ENCODE data around the gene ATP1B1. TPM values are rescaled to one million over a fixed set of nuclear protein-coding genes. Genes with fewer than 3 reads are reported as not detected.
A peak's percentile ranks its signal among the peaks of the same experiment; 100 is the strongest.

Gene ATP1B1
- total RNA-seq, 2 experiments from 2014 or later = 7.7 to 8.3 TPM

GRCh38 chr1:169100651-169101088, 5.8 kb upstream of the ATP1B1 start:
- ChIA-PET POLR2A (interaction anchor here (1.0 kb wide), 1 partner anchor 9 kb away, joined by 3 read pairs; no protein-coding TSS in a partner anchor), CTCF (no interaction called here)
- Mint-ChIP-seq H3K36me3 (no peaks in the 10 kb centered on the region), H3K4me3 (no peak overlapping the region), H3K4me1 (ENCODE audit: low read depth) (no peaks in the 10 kb centered on the region), H3K27ac (no peak overlapping the region), H3K9me3 (peaks cover 2% of the 10 kb centered on the region), H3K27me3 (peaks cover 11% of the 10 kb centered on the region)
- no peak for DNase-seq
- intact Hi-C loops (cut with micrococcal nuclease) = loop anchor here (10.0 kb wide), 3 partner anchors 384 to 694 kb away; partner anchors contain the start of genes METTL18 and SLC19A2

- Mint-ChIP-seq H3K9me3 (no peaks in the 10 kb centered on the region), H3K36me3 (no peaks in the 10 kb centered on the region), H3K4me3 (no peak overlapping the region), H3K27me3 (peaks cover 14% of the 10 kb centered on the region), H3K27ac (no peak overlapping the region), H3K4me1 (ENCODE audit: low read depth) (peaks cover 6% of the 10 kb centered on the region)
- ChIA-PET CTCF (no interaction called here), POLR2A (no interaction called here)
- intact Hi-C loops (cut with micrococcal nuclease) = loop anchor here (10.0 kb wide), 3 partner anchors 382 to 692 kb away; partner anchors contain the start of genes METTL18 and SLC19A2
- DNase-seq = no peak
Measured at GRCh38 chr1:169102567-169102966, 3.9 kb upstream of the ATP1B1 start.

GRCh38 chr1:169103002-169103401, 3.5 kb upstream of the ATP1B1 start:
- Mint-ChIP-seq H3K36me3 (no peaks in the 10 kb centered on the region), H3K4me3 (no peak overlapping the region), H3K9me3 (no peaks in the 10 kb centered on the region), H3K27me3 (peaks cover 18% of the 10 kb centered on the region), H3K27ac (no peak overlapping the region), H3K4me1 (ENCODE audit: low read depth) (peaks cover 10% of the 10 kb centered on the region)
- intact Hi-C loops (cut with micrococcal nuclease) = loop anchor here (10.0 kb wide), 3 partner anchors 382 to 692 kb away; partner anchors contain the start of genes METTL18 and SLC19A2
- no peak for DNase-seq
- CTCF ChIA-PET = no interaction called here
- POLR2A ChIA-PET = interaction anchor here (1.4 kb wide), 1 partner anchor 8 kb away, joined by 4 read pairs; no protein-coding TSS in a partner anchor

GRCh38 chr1:169103480-169103893, 3.0 kb upstream of the ATP1B1 start:
- ChIA-PET CTCF (no interaction called here), POLR2A (interaction anchor here (1.4 kb wide), 1 partner anchor 9 kb away, joined by 4 read pairs; no protein-coding TSS in a partner anchor)
- no peak for DNase-seq
- Mint-ChIP-seq H3K4me1 (ENCODE audit: low read depth) (peaks cover 14% of the 10 kb centered on the region), H3K4me3 (no peak overlapping the region), H3K36me3 (no peaks in the 10 kb centered on the region), H3K27me3 (peaks cover 20% of the 10 kb centered on the region), H3K9me3 (no peaks in the 10 kb centered on the region), H3K27ac (no peak overlapping the region)
- intact Hi-C loops (cut with micrococcal nuclease) = loop anchor here (10.0 kb wide), 3 partner anchors 381 to 691 kb away; partner anchors contain the start of genes METTL18 and SLC19A2

- H3K9me3 Mint-ChIP-seq = no peaks in the 10 kb centered on the region
- no peaks in the 10 kb centered on the region for H3K36me3 Mint-ChIP-seq
- CTCF ChIA-PET = no interaction called here
- H3K27ac Mint-ChIP-seq = no peak overlapping the region
- peaks cover 25% of the 10 kb centered on the region for H3K4me1 Mint-ChIP-seq (ENCODE audit: low read depth)
- peaks cover 20% of the 10 kb centered on the region for H3K27me3 Mint-ChIP-seq
- H3K4me3 Mint-ChIP-seq = peak overlapping the region; percentile 66
- DNase-seq = no peak
- intact Hi-C loops (cut with micrococcal nuclease) = loop anchor here (5.0 to 10.0 kb wide), 4 partner anchors 57 to 690 kb away; partner anchors contain the start of genes METTL18 and SLC19A2
- POLR2A ChIA-PET = no interaction called here
Measured at GRCh38 chr1:169105087-169105433, 1.4 kb upstream of the ATP1B1 start.

- Mint-ChIP-seq H3K27ac (no peak overlapping the region), H3K36me3 (no peaks in the 10 kb centered on the region), H3K4me3 (peak overlapping the region; percentile 66), H3K27me3 (peaks cover 24% of the 10 kb centered on the region), H3K4me1 (ENCODE audit: low read depth) (peaks cover 30% of the 10 kb centered on the region), H3K9me3 (no peaks in the 10 kb centered on the region)
- POLR2A ChIA-PET = no interaction called here
- CTCF ChIA-PET = interaction anchor here (0.7 to 2.0 kb wide), 4 partner anchors 12 to 875 kb away, joined by 3 to 8 read pairs (median 3); no protein-coding TSS in a partner anchor
- DNase-seq = peak; percentile 50
- intact Hi-C loops (cut with micrococcal nuclease) = loop anchor here (1.0 to 10.0 kb wide), 8 partner anchors 33 to 689 kb away; partner anchors contain the start of genes METTL18, NME7 and SLC19A2
Measured at GRCh38 chr1:169105434-169106094, 926 bp upstream of the ATP1B1 start.

GRCh38 chr1:169106921-169107602, 572 bp downstream of the ATP1B1 start:
- Mint-ChIP-seq H3K4me3 (peak overlapping the region; percentile 71), H3K27ac (peak overlapping the region; percentile 79), H3K27me3 (peaks cover 25% of the 10 kb centered on the region), H3K4me1 (ENCODE audit: low read depth) (peaks cover 36% of the 10 kb centered on the region), H3K36me3 (peaks cover 1% of the 10 kb centered on the region), H3K9me3 (no peaks in the 10 kb centered on the region)
- intact Hi-C loops (cut with micrococcal nuclease) = loop anchor here (1.0 to 10.0 kb wide), 8 partner anchors 32 to 688 kb away; partner anchors contain the start of genes METTL18, NME7 and SLC19A2
- CTCF ChIA-PET = interaction anchor here (0.7 to 2.0 kb wide), 4 partner anchors 10 to 504 kb away, joined by 3 to 8 read pairs (median 4); no protein-coding TSS in a partner anchor
- POLR2A ChIA-PET = interaction anchor here (0.6 to 0.7 kb wide), 2 partner anchors 109 to 870 kb away, joined by 3 to 5 read pairs; no protein-coding TSS in a partner anchor
- DNase-seq = no peak

- Mint-ChIP-seq H3K27ac (peak overlapping the region; percentile 79), H3K4me3 (peak overlapping the region; percentile 71), H3K36me3 (peaks cover 6% of the 10 kb centered on the region), H3K27me3 (peaks cover 29% of the 10 kb centered on the region), H3K4me1 (ENCODE audit: low read depth) (peaks cover 36% of the 10 kb centered on the region), H3K9me3 (no peaks in the 10 kb centered on the region)
- ChIA-PET POLR2A (interaction anchor here (0.6 to 0.7 kb wide), 2 partner anchors 109 to 870 kb away, joined by 3 to 5 read pairs; no protein-coding TSS in a partner anchor), CTCF (interaction anchor here (0.7 to 2.0 kb wide), 3 partner anchors 9 to 505 kb away, joined by 3 to 8 read pairs (median 4); no protein-coding TSS in a partner anchor)
- DNase-seq = peak; percentile 51
- intact Hi-C loops (cut with micrococcal nuclease) = loop anchor here (2.0 to 10.0 kb wide), 7 partner anchors 31 to 687 kb away; partner anchors contain the start of genes METTL18 and SLC19A2
Measured at GRCh38 chr1:169107603-169108208, 1.2 kb downstream of the ATP1B1 start.

- Mint-ChIP-seq H3K27me3 (peaks cover 29% of the 10 kb centered on the region), H3K4me1 (ENCODE audit: low read depth) (peaks cover 36% of the 10 kb centered on the region), H3K4me3 (peak overlapping the region; percentile 71), H3K9me3 (no peaks in the 10 kb centered on the region), H3K36me3 (peaks cover 6% of the 10 kb centered on the region), H3K27ac (peak overlapping the region; percentile 79)
- CTCF ChIA-PET = no interaction called here
- no peak for DNase-seq
- intact Hi-C loops (cut with micrococcal nuclease) = loop anchor here (5.0 to 10.0 kb wide), 4 partner anchors 54 to 687 kb away; partner anchors contain the start of genes METTL18 and SLC19A2
- POLR2A ChIA-PET = no interaction called here
Measured at GRCh38 chr1:169108223-169108622, 1.7 kb downstream of the ATP1B1 start.

GRCh38 chr1:169108863-169109560, 2.5 kb downstream of the ATP1B1 start:
- peak; percentile 24 for DNase-seq
- Mint-ChIP-seq H3K4me1 (ENCODE audit: low read depth) (peaks cover 36% of the 10 kb centered on the region), H3K4me3 (peak overlapping the region; percentile 71), H3K27me3 (peaks cover 29% of the 10 kb centered on the region), H3K27ac (peak overlapping the region; percentile 79), H3K9me3 (no peaks in the 10 kb centered on the region), H3K36me3 (peaks cover 6% of the 10 kb centered on the region)
- intact Hi-C loops (cut with micrococcal nuclease) = loop anchor here (5.0 to 10.0 kb wide), 4 partner anchors 53 to 686 kb away; partner anchors contain the start of genes METTL18 and SLC19A2
- POLR2A ChIA-PET = interaction anchor here (0.9 kb wide), 1 partner anchor 9 kb away, joined by 3 read pairs; no protein-coding TSS in a partner anchor
- CTCF ChIA-PET = no interaction called here

All from activated CD4-positive, alpha-beta memory T cell treated with anti-CD3 and anti-CD28 coated beads for 36 hours (primary cell).